GM12891 (cell line): ENCODE data around the gene ATXN1.

Source experiments
- PAX5 ChIP-seq: IDR thresholded peaks from 2 replicates; pipeline ENCODE4 v1.6.1; 2011; ENCODE audit warnings: low read length, moderate library complexity, mild to moderate bottlenecking; ENCODE audit not compliant: insufficient read depth, severe bottlenecking
- POLR2A ChIP-seq: IDR thresholded peaks from 2 replicates; pipeline ENCODE4 v1.6.1; 2011; ENCODE audit warnings: low read depth, low read length, control low read depth
- POLR2AphosphoS5 ChIP-seq: IDR thresholded peaks from 2 replicates; pipeline ENCODE4 v1.6.1; 2011; ENCODE audit warnings: low read depth, low read length, control low read depth

DNA sequence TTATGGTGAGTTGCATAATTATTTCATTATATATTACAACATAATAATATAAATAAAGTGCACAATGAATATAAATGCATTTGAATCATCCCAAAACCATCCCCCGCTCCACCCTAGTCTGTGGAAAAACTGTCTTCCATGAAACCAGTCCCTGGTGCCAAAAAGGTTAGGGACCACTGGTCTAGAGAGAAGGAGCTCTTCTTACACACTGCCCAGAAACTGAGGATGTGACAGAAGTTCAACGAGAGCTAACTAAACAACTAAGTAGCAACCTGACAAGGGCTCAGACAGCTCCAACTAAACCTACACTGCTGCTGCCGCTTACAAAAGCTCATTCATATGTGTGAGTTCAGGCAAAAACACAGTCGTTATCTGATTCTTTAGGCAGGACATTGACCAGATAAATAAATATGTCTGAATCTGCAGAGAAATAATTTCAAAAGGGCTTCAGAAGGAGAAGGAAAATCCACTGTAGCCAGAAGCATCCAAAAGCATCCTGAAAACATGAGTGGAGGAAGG lies 125.9 kb downstream of the ATXN1 start:
- TF ChIP-seq POLR2AphosphoS5 (no peak), POLR2A (no peak), PAX5 (no peak)
